C1 segment of cervical spinal cord (tissue), 14 donors: ENCODE results near the gene ADRA2A.

ENCODE experiments used
- DNase-seq, 14 donors: peaks; one replicate each; lab custom pipeline; 2025; lab: John Stamatoyannopoulos, UW

The ADRA2A gene

DNA sequence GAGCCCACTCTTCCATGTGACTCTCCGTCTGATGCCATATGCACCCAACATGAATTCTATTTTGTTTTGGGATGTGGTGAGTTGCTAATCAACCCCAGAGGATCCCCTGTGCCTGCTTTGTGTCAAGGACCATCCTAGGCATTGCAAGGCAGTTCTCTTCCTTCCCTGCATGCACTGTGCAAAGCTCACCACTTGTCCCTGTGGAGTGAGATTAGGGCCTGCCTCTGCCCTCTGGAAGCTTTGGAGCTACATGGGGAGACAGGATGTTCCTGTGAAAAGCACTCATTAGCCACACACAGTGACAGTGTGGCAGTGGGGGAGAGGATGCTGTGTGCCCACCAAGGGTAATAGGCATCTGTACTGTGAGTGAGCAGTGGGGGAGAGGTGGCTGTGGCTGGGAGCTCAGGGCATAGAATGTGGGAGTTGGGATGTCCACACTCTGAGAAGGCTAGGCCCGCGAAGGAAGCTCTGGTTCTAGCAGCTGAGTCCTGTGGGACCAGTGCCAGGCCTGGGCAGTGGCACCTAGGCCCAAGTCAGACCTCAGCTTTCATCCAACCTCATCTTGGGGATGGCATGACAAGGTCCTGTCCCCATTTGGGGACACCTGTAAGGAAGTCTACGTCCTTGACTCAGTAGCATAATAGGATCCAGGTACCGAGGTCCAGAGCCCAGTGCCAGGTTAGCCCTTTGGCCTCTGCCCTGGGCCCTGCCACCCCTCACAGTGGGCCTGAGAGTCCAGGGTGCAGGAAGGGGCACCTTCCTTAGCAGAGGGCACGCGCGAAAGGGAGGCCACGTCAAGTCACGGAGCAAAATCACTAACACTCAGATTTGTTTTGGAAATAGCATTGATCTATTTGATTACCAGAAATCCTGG, 6.6 kb downstream of the ADRA2A start:
- DNase-seq: no peak

DNA sequence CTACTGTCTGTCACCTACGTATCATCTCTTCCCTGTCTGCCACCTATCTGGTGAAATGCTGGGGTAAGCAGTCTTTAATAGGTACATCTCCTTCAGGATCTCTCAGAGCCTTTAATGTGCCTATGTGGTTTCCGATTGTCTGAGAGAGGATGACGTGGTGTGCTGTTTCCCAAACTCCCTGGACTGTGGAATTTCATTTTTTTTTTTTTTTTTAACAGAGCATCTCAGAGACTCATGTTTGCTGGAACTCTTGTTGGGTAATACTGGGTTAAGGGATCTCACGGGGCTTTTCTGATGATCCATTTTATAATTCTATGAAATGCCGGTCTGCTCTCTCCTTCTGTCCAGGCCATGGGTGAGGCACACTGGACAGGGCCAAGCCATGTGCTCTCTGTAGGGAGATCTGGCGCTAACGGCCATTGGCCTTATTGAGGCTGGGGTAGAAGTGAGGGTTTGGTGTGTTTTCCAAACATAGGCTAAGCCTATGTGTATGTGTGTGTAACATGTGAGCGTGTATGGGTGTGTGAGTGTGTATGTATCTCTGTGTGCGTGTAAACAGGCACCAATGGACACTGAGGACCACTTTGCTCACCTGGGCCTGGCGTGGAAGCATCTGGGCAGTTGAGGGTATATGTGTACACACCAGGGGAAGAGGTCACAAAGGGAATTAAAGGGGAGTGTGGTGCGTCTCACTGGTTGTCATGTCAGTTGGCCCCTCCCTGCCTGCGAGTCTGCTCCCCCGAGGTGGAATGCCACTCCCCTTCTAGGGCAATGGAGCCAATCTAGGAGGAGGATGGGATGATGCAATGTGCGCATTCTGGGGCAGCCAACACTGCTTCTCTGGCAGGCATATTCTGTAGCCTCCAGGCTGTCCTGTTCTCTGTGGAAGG, 7.8 kb downstream of the ADRA2A start:
- no peak for DNase-seq

DNA sequence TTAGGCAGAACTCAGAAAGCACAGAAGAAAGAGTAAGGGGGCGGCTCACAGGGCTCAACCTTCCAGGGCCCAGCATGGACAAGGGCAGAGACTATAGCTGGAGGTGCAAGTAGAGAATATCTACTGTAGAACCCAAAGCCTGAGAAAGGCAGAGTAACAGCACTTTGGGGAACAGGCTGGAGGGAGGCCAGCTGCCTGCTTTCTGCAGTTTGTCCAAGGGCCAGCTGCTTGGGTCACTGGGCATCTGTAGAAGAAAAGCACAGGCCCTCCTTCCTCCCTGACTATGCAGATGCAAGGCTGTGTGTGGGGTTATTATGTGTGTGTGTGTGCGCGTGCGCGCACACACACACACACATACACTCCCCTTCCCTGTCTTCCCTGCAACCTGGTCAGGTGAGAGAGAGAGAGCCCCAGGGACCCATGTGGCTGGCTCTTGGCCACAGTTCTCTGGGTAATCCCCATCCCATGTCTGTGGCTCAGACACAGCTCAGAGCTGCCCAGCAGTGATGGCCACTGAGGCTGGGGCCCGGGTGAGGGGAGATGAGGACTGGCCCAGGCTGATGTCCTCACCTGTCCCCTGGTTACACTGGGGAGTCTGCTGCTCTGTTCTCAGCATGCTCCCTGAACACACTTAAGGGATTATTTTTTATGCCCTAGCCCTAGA, 9.0 kb downstream of the ADRA2A start:
- peak in 1 of 14 donors; percentile 3 for DNase-seq

GRCh38 chr10:111086574-111086973, 9.7 kb downstream of the ADRA2A start:
- no peak for DNase-seq

- no peak for DNase-seq
Measured at GRCh38 chr10:111087331-111087756, 10.5 kb downstream of the ADRA2A start.

DNA sequence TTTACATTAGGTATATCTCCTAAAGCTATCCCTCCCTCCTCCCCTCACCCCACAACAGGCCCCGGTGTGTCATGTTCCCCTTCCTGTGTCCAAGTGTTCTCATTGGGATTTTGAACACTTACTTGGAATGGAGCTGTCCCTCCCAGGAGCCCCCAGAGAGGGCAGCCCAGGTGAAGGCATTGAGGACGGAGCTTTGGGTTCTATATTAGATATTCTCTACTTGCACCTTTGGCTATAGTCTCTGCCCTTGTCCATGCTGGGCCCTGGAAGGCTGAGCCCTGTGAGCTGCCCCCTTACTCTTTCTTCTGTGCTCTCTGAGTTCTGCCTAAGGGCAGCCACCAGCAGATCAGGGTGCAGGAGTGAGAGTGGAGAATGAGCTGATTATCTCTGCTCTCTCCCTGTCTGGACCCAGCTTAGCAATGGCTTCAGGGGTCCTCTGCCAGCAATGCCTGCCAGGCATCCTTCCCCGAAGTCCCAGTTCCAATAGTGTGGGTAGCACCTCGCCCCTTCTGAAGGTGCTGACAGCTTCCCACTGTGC, 11.2 kb downstream of the ADRA2A start:
- no peak for DNase-seq

GRCh38 chr10:111089293-111089692, 12.5 kb downstream of the ADRA2A start:
- no peak for DNase-seq

- no peak for DNase-seq
Measured at GRCh38 chr10:111091833-111092232, 15.0 kb downstream of the ADRA2A start.

DNA sequence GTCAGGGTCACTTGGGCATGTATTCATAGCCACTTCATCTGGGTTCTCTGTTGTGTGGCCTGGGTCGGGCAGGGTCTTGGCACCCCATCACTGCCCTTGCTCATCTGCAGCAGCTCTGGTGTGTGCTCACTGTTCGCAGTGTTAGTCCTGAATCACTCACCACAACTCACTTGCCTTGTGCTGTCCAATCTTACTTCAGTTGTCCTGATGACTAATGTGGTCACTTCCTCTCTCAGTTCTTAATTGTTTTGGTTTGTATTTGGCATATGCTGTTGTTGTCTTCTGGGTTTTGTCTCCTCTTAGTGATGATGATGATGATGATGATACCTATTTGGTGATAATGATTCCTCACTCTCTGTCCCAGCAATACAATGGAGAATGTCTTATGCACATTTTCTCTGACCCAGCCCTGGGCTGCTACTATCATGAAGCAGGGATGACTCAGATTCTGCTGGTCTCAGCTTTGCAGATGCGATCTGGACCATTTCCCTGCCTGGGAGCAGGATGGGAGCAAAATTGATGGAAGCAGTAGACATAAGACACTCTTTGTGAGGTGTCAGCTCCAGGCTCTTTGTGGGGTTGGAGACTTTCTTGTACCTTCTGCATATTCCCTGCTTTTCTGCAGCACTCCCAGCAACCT, 17.0 kb downstream of the ADRA2A start:
- DNase-seq: no peak

DNA sequence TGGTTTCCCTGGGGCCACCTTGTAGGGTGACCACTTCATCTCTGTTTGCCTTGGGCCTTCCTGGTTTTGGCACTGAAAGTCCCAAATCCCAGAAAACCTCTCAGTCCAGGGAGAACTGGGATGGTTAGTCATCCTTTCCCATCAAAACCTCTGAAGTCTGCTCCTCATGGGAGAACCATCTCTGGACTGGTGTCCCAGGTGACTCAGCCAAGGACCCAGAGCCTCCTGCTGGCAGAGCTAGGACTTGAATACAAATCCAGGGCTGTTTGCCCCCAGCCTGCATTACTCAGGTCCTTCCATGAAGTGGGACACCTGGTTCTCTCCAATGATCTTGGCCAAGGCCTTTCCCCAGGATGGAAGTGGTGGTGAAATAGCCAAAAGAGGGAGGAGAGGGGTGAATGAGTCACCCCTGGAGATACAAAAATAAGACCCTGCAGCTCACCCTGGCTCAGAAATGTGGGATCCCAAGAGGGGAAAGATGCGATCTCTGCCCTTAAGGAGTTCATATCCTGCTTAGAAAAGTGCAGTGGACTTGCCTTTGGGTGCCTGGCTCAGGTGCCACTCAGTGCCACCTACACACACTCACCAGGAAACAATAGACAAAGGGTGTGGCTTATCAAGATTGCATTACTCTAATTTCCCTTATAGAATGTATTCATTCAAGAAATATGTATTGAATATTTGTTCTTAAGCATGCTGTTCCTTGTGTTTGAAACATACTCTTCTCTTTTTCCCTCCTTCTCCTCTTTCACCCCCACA, 22.0 kb downstream of the ADRA2A start:
- no peak for DNase-seq

GRCh38 chr10:111100198-111100597, 23.4 kb downstream of the ADRA2A start:
- DNase-seq: no peak

DNA sequence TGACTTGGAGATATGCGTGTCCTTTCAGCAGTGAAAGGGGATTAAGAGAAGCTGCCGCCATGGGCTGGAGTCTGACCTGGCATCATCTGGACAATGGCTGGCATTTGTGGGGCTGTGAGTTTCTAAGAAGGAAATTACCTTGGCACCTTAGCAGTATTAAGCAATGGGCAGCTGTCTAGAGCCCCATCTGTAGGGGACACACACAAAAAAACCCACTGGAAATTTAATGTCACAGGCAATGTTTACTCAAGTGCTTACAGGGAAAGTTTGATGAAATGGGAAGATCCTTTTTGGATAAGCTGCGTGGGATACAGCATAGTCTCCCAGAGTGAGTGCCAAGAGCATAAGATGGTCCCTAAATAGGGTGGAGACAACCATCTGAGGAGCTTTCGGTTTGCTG, 25.0 kb downstream of the ADRA2A start:
- DNase-seq: no peak

GRCh38 chr10:111102359-111102837, 25.6 kb downstream of the ADRA2A start:
- DNase-seq: peak in 2 of 14 donors; percentile 12 to 88

DNA sequence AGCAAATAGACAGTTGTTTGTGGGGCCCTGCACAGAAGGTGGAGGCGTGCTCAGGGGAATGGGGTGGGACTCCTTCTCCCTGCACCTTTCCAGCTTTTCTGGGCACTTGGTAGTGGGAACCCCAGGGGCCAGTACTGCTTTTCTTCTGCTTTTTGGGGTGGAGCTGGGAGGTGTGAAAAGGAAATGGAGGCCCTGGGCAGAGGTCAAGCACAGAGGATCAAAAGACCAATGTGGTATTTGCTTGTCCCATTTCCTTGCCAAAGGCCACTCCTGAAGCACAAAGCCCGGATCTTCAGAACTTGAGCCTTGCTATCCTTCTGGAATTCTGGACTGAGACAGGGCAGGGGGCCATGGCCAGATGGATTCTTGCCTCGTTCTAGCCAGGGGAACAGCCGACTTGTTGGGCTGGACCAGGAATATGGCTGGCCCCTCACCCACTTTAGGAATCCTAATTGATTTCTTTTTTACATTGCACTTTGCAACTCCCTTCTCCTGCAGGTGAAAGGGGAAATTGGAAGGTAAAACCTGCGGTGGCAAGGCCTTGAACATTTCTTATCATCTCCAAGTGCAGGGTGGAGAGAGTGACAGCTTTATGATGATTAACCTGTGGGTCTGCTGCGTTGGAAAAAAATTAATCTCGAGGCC, 26.5 kb downstream of the ADRA2A start:
- DNase-seq: peak in 1 of 14 donors; percentile 5

GRCh38 chr10:111104811-111105210, 28.0 kb downstream of the ADRA2A start:
- DNase-seq: no peak

- no peak for DNase-seq
Measured at GRCh38 chr10:111106081-111106480, 29.3 kb downstream of the ADRA2A start.

DNA sequence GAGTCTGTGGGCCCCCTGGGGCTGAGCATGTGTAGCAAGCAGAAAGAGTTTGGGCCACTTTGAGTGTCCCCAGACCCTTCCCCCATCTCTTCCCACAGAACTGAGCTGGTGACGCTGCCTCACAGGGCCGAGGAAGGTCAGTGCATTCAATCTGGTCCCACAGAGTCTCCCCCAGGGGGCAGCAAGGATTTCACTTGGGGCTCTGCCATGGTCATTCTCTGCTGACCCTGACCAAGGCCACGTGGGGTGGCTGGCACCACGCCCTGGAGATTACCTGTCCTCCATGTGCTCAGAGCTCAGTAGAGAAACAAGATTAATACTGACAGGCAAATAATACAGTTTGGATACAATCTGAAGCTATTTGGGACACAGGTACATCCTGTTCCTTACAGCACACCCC, 30.2 kb downstream of the ADRA2A start:
- DNase-seq: peak in 1 of 14 donors; percentile 33

- DNase-seq: no peak
Measured at GRCh38 chr10:111107846-111108245, 31.0 kb downstream of the ADRA2A start.

- DNase-seq: no peak
Measured at GRCh38 chr10:111108441-111108840, 31.6 kb downstream of the ADRA2A start.
